Stimulated activated CD4-positive, alpha-beta T cell treated with anti-CD3 and anti-CD28 coated beads, Interleukin-15, amount 100 ng/mL, for 1 hour (primary cell): Measurements from ENCODE around the gene SARM1.

Experiments used
- DNase-seq, 2 donors: peaks; one replicate each; pipeline ENCODE4 v3.0.0-alpha.2; 2020; ENCODE audit warnings: low read depth in 1 of 2, low spot score in 1 of 2

The SARM1 gene

GRCh38 chr17:28392491-28392890 is 21.0 kb downstream of the SARM1 start:
- DNase-seq, result no peak

DNA sequence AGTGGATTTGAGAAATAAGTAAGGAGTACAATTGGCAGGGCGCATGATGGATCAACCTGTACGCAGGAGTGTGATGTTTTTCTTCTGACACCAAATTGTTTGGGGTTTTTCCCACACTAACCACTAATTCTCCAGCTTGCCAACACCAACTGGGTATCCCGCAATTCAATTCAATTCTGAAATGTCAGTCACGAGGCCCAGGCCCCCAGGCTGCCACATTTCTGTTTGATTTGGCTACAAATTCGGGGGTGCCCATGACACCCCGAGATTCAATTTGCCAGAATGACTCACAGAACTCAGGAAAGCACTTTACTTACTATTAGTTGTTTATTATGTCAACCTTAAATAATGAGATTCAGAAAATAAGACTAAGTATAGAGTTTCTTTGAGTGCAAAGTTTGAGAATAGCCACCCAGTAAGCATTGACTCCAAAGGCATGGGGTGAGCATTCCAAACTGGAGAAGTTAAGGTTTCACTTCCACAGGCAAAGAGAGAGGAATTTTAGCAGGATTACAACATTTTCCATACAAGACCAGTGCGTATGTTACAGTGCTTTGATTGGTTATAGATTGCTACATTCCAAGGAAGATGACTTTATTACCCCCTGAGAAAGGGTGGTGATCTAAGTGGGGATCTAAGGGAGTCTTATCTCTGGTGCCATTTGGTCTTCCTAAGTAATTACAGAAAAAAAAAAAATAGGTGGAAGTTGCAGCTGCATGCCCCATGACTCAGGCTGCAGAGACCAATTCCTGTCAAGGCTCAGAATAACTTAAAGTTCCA is 23.0 kb downstream of the SARM1 start:
- DNase-seq, result no peak

DNA sequence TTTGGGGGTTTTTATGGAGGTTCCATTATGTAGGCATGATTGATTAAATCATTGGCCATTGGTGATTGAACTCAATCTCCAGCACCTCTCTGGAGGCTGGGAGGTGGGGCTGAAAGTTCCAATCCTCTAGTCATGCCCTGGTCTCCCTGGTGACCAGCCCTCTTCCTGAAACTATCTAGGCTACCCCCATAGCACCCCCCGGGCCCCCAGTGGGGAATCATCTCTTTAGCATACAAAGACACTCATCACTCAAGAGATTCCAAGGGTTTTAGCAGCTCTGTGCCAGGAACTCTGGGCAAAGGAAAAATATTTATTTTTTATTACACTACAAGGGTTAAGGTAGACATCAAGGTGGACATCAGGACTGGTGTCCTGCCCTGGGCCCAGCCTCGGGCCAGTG is 23.9 kb downstream of the SARM1 start:
- no peak for DNase-seq

DNA sequence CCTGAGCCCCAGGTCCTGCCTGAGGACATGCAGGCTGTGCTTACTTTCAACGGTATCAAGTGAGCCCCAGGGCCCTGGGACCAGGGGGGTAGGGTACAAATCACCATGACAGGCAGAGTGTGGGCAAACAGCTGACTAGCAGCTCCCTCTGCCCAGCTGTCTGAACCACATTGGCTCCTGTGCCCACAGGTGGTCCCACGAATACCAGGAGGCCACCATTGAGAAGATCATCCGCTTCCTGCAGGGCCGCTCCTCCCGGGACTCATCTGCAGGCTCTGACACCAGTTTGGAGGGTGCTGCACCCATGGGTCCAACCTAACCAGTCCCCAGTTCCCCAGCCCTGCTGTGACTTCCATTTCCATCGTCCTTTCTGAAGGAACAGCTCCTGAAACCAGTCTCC is 24.5 kb downstream of the SARM1 start:
- no peak for DNase-seq

DNA sequence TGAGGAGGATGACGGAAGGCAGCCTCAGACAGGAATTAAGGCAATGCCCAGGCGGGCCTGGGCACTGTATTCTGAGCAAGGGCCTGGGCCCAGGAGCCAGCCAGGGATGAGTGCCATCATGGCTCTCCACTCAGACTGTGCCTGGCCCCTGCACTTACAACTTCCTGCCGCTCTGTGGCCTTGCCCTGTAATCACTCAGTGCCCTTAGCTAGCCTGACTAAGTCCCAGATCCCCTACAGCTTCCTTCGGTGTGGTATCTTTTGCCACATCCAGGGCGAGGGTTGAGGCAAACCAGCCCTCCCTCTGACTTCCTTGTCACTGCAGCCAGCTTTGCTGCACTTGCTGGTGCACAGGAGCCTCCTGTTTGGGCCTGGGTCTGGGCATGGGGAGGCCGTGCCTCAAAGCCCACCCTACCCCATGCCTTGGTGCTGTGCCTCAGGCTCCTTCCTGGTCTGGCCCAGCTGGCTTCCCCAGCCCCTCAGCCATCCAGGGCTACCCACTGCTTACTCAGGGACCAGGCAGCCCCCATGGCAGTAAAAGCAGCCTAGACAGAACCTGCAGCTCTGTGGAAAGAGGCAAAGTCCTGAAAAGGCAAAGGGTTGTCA is 25.2 kb downstream of the SARM1 start:
- DNase-seq, result no peak

DNA sequence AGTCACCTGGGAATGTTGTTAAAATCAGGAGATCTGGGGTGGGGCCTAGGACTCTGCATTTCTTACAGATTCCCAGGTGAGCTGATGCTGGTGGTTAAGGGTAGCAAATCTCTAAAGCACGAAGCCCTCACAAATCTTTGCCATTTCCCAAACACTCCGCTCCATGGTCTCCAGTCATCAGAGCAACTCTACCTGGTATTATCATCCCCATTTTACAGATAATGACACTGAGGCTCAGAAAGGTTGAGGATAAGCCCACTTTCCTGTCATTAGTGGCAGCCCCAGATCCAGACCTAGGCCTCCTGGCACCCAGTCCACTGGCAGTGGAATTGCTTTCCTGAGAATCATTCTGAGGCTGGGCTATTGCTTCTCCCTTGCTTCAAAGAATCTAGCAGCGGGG is 25.8 kb downstream of the SARM1 start:
- no peak for DNase-seq

- DNase-seq, result no peak
Observed at GRCh38 chr17:28397687-28398279, 26.3 kb downstream of the SARM1 start.

DNA sequence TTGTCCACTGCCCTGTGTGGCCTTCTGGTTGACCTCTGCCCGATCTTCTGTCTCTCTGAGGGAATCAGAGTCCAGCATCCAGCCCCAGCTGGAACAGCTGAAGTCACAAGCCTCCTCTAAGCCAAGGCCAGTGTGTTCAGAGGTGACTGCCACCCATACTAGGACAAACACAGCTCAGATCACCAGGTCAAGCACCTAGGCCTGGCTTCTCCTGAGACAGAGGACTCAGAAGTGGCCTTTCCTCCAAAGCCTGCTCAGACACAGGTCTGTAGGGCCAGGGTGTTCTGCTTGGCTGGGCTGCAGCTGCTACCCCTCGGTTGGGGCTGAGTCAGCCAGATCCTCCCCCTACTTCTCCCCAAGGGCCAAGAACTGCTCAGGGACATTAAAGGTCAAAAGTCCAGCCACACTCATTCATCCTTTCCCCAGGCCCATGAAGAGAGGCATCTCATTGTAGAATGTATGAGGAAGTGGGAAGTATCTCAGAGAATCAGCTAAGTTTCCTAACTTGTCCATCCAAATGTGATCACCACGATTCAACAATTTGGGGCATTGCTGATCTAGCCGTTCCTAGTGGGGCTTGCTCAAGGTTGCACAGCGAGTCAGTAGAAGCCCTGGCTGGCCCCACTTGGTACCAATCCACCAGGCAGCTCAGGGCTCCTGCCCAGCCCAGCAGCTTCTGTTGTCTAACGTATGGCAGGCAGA is 26.9 kb downstream of the SARM1 start:
- no peak for DNase-seq

GRCh38 chr17:28399808-28400207 is 28.3 kb downstream of the SARM1 start:
- no peak for DNase-seq

GRCh38 chr17:28402224-28402630 is 30.7 kb downstream of the SARM1 start:
- no peak for DNase-seq

DNA sequence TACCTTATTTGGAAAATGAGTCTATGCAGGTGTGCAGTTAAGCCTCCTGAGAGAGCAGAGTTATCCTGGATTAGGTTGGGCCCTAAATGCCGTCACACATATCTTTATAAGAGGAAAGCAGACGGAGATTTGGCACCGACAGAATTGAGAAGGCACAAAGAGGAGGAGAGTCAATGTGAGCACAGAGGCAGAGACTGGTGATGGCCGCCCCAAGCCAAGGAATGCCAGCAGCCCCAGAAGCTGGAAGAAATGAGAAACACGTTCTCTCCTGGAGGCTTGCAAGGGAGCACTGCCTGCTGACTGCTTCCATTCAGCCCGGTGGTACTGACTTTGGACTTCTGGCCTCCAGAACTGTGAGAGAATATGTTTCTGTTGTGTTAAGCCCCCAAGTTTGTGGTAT is 31.4 kb downstream of the SARM1 start:
- DNase-seq, result no peak

DNA sequence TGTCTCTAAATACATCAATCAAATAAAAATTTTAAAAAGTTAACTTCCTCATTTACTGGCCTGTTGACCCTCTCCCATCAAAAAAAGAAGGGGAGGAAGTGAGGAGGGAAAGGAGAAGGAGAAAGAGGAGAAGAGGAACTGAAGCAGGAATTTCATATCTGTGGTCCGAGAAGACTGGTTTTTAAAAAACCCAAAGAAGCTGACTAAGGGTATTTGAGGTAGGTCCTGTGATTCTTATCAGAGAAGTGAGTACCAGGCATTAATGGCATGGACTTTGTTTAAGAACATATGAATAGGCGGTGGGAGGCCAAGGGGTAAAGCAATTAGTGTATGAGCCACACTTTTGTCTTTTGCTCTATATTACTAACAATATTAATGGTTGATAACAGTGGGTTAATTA is 32.5 kb downstream of the SARM1 start:
- no peak for DNase-seq

GRCh38 chr17:28404461-28404811 is 32.9 kb downstream of the SARM1 start:
- DNase-seq, result no peak

DNA sequence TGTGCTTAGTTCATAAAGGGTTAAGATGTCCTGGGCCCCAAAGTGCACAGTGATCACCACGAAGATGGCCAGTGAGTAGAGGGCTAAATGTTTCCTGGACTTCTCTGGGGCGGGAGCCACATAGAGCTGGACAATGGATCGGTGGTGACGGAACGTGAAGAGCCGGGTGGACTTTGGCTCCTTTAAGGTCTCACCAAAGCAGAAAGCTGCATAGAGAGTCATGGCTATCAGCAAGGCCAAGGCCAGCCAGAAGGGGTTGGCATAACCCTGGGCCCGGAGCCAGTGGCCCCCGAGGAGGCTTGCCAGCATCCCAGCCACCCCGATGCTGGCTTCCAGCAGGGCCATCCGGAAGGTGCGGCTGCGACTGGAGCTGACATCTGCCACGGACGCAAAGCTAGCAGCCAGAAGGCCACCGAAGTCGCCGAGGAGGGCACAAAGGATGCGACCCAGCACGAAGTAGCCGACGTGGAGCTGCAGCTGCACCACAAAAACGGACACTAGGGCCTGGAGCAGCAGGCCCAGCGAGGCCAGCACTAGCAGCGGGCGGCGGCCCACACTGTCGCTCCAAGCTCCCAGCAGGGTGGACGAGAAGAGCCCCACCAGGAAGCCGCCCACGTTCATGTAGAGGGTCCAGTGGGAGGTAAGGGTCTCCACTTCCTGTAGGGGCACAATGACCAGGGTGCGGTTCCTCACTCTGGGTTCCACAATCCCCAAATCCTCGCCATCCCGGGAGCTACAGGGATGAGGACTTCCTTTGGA is 33.5 kb downstream of the SARM1 start:
- no peak for DNase-seq

GRCh38 chr17:28405632-28406472 is 34.4 kb downstream of the SARM1 start, which contains the start of gene SLC46A1:
SLC46A1 (minus strand) TSS chr17:28406212; CDS start chr17:28406114, 98 bp downstream.
- DNase-seq, result peak in 1 of 2 donors; percentile 50

DNA sequence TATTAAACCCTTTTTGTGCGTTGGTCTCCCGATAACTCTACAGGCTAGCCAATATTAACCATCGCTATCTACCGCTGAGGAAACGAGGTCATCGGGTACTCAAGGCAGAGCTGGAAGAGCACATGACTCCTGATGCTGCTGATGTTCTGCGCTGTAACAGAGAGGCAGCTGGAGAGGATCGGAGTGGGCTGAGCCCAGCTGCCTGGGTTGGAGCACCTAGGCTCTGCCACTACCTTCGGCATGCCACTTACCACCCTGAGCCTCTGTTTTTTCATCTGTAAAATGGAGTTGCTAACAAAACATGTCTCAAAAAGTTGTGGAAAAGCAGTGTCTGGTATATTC is 35.0 kb downstream of the SARM1 start:
- no peak for DNase-seq

- no peak for DNase-seq
Observed at GRCh38 chr17:28407130-28407973, 35.9 kb downstream of the SARM1 start.

GRCh38 chr17:28407974-28408306 is 36.4 kb downstream of the SARM1 start:
- DNase-seq, result no peak

DNA sequence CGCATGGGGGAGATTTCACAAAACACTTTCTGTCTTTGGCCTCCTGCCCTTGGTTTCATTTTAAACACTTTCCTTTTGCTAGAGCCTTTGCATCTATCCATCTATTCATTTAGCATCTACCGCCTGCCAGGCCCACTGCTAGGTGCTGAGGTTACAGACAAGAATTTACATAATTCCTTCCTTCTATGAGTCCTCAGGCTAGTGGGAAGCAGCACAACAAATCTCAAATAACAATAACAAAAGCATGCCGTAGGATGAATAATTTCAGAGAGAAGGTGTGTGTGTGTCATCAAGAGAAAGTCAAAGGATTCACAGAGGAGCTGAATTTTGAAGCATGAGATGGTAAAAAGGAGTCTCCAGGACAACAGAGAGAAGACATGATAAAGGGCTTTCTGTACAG is 40.6 kb downstream of the SARM1 start:
- DNase-seq, result no peak

DNA sequence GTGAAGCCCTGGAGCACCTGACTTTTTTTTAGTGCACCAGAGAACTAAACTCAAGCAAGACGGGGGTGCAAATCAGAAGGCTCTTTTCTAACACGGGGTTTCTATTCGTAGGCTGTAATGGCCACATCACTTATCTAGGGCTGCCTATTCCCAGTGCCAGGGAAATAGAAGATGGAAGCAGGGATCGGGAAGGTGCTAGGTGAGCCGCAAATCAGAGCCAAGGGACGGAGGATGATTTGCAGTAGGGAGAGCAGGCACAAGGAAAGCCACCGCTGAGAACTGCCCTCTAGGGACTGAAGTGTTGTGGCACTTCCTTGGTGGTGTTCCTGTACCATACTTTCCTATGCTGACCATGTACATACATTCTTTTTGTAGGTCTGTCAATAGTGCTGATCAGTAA is 42.3 kb downstream of the SARM1 start:
- DNase-seq, result no peak
